HG03442 (cell line): ENCODE measurements around the gene COA3.

Experiments used
- ATAC-seq: cut with Tn5 transposase; IDR thresholded peaks from one replicate; pipeline ENCODE4 v1.9.1; 2021; ENCODE audit warnings: mild to moderate bottlenecking, moderate library complexity; ENCODE audit not compliant: unreplicated experiment

The COA3 gene

DNA sequence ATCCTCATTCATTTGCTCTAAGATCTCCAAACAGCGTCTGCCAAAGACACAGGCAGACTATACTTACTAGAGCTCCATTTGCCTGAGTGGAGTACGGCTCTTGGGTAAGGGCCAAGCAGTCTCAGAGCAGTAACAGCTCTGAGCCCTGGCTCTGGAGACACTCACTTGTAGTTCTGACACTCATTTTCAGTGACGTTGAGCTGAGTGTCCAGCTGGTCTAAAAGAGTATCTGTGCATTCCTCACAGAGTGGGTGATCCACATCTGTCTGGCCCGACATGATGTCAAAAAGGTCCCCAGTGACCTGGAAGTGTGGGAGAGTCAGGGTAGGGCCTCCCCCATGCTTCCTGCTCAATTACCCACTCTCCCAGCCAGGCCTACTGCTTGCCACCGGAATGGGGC, 19.9 kb upstream of the COA3 start:
- ATAC-seq, result no peak

DNA sequence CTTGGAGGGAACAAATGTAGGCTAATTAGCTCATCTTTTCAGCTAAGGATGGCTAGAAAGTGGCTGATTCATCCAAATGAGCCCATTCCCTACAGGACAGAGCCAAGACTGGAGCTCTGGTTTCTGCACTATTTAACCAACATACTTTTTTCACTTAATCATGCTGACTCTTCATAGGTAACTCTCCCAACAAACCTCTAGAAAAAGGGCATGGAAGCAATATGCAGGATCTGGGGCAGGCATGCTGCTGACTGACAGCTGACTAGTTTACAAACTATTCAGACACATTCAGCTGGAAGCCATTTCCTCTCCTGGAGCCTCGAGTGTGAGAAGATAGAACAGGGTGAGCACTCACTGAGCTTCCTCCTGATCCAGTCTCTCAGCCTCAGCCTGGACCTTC, 19.4 kb upstream of the COA3 start:
- no peak for ATAC-seq

DNA sequence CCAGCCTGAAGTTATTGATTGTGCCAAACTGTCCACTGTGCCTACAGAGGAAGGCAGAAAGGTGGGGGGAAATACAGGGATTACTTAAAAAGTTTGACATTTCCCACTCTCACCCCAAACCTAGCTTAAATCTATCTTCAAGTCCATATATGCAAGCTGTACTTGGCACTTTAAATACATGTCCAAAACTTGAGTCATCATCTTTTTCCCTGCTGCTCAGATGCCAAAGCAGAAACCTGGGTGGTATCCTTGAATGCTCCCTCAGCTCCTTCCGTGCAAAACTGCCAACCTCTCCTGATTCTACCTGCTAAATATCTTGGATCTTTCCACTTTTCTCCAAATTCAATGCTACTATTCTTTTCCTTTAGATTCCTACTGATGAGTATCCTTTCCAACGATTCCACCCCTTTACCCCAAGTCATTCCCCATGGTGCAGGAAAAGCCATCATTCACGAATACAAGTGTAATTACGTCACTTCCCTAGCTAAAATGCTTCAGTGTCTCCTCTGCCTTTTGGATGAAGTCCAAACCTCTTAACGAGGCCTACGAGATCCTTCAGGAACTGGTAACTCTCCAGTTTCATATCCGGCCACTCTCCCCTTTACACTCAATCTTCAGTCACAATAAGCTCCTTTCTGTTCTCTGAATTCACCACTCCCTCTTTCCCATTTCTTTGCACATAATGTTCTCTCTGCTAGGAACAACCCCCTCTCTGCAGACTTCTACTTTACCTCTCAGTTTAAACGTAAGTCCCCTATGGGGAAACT, 16.3 kb upstream of the COA3 start:
- ATAC-seq, result no peak

DNA sequence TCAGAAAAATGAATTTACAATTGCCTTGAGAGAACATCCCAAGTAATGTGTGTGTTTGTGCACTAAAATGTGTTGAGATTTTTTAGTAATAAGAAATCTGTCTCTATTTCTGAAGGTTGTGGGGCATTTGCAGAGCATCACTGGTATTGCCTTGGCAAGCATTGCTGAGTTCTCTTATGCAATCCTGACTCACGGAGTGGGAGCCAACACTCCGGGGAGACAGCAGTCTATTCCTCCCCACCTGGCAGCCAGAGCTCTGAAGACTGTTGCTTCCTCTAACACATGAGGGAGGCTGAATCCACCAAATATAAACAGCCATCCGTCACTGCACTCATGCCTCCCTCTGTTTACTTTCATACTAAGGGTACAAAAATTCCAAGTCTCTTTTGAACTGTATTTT, 10.7 kb upstream of the COA3 start:
- no peak for ATAC-seq

DNA sequence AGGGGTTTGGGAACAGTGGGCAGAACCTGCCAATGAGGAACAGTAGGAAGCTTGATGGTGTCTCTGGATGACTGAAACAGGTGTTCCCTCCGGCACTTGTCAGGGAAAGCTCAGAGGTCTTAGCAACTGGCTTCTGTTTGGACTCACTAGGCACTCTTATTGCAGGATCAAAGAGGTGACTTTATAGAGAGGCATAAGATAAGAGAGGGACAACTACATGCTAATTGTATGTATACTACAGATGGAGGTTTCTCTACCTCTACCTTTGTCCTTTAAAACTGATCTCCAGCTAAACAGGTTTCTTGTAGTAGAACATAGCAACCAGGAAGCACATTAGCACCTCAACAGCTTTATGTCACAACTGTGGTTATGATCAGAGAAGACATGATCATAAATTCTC, 7.7 kb upstream of the COA3 start:
- ATAC-seq, result no peak

DNA sequence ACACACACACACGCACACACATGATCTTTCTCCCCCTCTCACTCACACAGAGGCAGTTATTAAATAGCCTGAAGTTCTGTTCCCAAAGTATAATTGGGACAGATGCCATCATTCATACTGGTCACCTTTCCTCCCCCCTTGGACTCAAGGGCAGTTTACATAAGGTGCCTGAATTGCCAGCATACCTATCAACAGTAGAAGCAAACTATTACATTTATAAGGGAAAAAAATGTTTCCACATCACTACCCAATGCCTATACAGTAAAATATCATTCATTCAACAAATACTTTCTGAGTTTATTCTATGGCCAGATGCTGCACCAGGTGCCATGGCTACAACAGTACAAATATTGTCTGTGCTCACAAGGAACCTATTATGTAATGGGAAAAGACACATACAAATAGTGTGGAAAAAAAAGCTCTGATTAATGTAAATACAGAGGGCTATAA, 6.4 kb upstream of the COA3 start:
- no peak for ATAC-seq

DNA sequence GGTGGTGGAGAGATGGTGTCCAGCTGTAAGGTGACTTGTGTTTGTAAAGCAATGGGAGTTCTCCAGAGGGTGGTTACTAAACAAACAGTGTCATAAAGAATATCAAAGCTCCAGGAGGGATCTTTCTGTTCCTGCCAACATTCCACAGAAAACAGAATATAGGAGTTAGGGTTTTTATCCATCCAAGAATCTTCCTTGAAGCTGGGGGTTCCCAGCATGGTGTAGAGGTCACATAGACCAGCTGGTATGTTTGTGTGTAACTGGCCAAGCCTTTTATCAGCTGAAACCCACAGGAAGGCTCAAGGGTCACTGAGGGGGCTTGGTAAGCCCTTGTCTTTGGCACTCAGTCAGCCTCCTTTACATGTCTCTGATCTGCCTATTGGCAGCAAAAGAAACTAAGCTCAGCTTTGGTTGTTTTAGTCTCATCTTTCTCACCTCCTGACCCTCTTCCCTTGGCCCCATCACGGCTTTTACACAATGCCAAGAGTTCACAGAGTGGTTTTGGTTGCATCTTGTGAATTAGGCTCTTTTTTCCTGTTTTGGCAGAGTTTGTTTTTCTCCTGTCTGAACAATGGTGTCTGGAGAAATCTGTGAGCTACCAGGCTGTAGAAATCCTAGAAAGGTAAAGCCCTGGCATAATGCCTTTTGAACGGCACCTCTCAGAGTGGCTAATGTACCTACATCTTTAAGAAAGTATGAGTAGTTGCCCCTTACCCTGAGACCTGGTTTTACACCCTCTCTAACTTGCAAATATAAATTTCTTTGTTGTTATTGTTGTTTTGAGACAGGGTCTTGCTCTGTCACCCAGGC, 4.8 kb upstream of the COA3 start:
- no peak for ATAC-seq

DNA sequence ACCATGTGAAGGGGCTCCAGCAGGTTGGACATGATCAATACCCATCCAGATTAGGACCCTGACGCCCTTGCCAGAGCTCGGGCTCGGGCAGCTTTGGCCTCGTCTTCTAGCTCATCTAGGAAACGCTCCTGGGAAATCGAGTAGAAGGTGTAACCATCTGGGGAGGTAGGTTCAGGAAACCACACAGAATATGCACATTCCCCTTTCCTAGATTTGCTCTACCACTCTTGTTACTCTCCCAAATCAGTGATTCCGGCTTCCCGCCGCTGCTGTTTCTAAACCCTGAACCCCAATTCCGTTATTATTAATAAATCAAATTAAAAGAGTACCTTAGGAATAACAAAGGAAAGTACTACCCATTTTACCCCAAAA, 507 bp downstream of the COA3 start:
- no peak for ATAC-seq

DNA sequence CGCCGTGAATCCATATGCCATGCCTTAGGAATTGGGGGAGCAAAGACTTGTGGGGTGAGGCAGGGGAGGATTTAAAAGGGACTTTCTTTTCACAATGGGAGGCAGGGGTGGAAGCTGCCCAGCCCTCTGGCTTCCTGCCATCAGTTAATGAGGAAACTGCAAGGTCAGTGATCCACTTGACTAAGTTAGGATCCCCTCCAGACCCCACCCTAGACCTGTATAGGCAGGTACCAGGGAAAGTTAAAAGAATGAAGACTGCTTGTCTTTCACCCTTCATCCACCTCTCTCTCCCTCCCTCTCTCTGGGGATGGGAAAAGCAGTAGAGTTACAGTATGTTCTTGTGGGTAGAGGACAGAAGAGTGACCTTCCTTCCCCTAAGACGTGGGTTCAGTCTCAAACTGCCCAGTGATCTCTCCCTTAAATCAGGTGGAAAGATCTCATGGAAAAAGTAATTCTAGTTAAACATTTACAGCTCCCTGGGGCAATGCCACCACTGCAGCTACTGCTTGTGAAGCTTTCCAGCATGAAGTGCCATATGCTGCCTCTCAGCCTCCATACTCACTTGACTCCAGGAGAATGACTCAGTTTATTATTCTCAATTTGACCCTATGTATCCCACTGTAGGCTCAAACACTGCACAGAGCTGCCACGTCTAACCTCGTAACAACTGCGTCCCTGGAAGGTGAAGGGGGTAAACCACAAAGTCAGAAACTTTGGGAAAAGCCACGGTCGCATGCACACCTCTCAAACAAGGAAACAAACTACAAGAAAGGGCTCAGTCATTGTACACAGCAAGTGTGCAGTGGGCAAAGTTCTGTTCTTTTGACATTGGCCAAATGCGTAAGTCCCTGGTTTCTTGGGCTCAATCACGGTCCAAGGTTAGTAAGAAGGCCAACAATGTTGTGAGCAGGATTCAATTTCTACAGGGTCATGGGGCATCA, 1.2 kb downstream of the COA3 start:
- no peak for ATAC-seq

DNA sequence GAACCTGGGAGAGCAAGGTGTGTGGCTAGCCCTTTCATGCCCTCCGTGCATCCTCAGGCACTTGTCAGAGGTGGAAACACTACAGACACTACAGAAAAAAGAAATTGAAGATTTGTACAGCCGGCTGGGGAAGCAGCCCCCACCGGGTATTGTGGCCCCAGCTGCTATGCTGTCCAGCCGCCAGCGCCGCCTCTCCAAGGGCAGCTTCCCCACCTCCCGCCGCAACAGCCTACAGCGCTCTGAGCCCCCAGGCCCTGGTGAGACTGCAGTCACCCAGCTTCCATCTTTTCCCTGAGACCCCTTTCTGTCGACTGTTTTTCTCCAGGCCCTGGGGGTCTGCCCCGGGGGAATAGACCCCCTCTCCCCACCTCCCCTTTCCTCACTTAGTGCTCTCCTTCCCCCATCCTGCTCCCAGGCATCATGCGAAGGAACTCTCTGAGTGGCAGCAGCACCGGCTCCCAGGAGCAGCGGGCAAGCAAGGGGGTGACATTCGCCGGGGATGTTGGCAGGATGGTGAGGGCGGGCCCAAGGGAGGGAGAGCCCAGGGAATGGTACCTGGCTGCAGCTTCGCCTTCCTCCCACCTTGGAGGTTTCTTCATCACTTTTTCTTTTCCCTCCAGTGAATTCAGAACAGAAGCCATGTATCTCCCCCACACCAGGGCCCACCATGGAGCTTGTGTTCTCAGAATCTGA, 2.3 kb downstream of the COA3 start:
- no peak for ATAC-seq

DNA sequence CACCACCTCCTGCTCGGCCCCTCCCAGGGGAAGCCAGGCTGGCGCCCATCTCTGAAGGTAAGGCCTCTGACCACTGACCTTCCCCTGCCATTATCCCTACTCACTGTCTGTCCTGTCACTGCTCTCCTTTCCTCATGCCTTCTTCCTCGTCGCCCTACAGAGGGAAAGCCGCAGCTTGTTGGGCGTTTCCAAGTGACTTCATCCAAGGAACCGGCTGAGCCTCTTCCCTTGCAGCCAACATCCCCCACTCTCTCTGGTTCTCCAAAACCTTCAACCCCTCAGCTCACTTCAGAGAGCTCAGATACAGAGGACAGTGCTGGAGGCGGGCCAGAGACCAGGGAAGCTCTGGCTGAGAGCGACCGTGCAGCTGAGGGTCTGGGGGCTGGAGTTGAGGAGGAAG, 3.0 kb downstream of the COA3 start:
- ATAC-seq, result no peak

DNA sequence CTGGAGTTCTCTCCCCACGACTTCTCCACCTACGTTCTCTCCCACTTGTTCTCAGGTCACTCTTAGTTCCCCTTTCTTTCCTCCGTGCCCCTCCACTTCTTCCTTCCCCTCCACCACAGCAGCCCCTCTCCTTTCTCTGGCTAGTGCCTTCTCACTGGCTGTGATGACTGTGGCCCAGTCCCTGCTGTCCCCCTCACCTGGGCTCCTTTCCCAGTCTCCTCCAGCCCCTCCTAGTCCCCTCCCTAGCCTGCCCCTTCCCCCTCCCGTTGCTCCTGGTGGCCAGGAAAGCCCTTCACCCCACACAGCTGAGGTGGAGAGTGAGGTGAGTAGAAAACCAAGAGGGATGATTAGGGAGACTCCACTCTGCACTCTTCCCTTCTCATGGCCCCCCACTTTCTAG, 3.4 kb downstream of the COA3 start:
- ATAC-seq, result no peak

DNA sequence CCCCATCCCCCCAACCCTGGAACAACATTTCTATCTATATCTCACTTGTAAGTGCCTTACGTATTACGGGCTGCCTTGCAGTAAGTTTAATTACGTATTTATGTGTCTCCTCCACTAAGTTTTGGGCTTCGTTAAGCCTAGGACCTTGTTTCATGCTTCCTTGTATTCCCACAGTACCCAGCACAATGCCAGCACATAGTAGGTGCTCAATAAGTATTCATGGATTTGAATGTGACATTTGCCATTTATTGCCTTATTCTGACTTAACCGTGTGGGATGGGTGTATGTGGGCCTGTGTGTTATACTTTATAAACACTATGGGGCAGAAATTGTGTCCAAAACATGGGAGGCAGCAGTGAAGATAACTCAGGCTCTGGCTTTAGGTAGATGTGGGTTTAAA, 6.0 kb downstream of the COA3 start:
- ATAC-seq, result no peak

DNA sequence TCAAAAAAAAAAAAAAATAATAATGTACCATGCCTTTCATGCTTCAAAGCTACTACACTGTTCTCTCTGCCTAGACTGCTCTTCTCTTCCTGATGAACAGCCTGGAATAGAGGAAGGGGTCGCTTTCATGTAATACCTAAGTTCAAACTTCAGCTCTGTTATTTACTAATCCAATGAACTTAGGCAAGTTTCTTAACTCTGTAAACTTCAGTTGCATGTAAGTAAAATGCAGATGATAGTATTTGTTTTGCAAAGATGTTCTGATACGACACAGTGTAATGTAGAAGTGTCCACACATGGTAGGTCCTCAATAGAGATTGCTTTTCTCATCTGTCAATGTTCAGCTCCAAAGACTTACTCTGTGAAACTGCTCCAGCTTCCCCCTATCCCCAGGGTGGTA, 6.6 kb downstream of the COA3 start:
- no peak for ATAC-seq

DNA sequence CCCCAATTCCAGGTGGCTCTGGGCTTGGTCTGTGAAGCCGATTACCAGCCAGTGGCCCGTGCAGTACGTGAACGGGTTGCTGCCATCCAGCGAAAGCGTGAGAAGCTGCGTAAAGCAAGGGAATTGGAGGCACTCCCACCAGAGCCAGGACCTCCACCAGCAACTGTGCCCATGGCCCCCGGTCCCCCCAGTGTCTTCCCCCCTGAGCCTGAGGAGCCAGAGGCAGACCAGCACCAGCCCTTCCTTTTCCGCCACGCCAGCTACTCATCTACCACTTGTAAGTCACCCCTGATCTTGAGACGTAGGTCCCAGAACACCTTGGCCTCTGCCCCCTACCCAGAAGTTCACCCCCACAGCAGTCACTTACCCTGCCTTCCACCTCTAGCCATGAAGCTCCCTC, 11.2 kb downstream of the COA3 start:
- ATAC-seq, result no peak

DNA sequence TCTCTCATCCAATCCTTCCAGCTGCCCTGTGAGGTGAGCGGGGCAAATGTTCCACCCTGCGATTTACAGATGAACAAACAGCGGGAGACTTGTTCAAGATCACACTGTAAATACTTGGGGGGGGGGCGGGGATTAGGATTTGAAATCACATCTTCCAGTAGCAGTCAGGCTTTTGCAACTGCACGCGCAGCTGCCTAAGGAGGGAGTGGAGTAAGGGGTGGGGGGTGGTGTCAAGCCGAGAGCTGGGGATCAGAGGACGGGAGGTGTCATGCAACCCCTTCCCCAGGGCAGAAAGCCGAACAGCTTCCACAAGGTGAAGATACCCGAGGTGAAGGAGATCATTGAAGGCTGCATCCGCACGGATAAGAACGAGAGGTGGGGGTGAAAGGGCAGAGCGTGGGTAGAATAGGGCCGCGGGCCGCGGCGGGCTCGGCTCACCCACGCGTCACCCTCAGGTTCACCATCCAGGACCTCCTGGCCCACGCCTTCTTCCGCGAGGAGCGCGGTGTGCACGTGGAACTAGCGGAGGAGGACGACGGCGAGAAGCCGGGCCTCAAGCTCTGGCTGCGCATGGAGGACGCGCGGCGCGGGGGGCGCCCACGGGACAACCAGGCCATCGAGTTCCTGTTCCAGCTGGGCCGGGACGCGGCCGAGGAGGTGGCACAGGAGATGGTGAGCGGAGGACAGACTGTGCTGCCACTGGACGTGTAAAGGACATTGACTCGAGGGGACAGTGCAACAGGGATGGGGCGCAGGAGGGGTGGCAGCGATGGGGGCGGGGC, 13.5 kb downstream of the COA3 start:
- no peak for ATAC-seq

DNA sequence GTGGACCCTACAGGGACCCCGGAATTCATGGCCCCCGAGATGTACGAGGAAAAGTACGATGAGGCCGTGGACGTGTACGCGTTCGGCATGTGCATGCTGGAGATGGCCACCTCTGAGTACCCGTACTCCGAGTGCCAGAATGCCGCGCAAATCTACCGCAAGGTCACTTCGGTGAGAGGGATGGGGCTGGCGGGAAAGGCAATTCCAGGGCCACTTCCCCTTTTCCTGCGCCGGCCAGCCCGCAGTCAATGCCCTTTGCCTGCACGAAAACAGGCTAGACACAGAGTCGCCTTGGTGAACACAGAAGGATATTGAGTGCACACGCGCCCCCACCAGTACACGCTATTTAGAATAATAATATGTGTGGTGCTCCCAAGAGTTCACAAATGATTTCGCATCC, 14.1 kb downstream of the COA3 start:
- ATAC-seq, result no peak

DNA sequence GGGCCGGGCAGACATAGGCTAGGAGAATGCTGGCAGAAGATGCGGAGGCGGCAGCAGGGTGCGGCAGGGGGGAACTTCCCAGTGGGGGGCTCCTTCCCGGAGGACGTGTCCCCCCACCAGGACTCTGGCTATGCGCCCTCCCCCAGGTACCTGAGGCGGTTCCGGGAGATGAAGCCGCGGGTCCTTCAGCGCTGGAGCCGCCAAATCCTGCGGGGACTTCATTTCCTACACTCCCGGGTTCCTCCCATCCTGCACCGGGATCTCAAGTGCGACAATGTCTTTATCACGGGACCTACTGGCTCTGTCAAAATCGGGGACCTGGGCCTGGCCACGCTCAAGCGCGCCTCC, 14.7 kb downstream of the COA3 start:
- no peak for ATAC-seq

DNA sequence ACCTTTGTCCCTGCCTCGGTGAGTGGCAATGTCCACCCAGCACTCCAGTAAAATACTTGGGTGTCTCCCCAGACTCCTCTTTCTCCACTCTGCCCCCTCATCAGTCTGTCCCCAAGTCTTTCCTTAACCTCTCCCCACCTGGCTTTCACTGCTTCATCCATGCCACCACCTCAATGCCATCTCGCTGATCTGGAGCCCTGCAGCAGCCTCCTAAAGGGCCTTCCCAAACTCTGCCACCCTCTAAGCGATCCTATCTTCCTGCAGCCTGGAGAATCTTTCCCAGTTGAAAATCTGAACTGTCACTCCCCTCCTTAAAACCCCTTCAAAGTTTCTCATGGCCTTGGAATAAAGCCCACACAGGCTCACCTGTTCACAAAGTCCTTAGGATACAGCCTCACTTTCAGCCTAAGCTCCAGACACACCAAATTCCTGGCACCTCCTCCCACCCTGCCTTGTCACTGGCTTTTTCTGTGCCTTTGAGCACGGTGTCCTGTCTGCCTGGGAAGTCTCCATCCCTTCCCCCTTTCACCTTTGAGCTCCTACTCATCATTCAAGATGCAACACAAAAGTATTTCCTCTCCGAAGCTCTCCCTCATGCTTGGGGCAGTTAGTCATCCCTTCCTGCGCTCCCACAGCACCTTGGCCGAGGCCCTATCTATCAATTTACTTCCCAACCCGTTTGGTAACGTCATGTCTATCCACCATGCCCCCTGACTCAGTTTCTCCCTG, 15.3 kb downstream of the COA3 start:
- no peak for ATAC-seq
